HG03103 (cell line): Measurements from ENCODE around the gene LHFPL2.

Source experiments
- ATAC-seq: cut with Tn5 transposase; IDR thresholded peaks from one replicate; pipeline ENCODE4 v1.9.1; 2021; ENCODE audit warnings: low read depth; ENCODE audit not compliant: unreplicated experiment

LHFPL2 gene

DNA sequence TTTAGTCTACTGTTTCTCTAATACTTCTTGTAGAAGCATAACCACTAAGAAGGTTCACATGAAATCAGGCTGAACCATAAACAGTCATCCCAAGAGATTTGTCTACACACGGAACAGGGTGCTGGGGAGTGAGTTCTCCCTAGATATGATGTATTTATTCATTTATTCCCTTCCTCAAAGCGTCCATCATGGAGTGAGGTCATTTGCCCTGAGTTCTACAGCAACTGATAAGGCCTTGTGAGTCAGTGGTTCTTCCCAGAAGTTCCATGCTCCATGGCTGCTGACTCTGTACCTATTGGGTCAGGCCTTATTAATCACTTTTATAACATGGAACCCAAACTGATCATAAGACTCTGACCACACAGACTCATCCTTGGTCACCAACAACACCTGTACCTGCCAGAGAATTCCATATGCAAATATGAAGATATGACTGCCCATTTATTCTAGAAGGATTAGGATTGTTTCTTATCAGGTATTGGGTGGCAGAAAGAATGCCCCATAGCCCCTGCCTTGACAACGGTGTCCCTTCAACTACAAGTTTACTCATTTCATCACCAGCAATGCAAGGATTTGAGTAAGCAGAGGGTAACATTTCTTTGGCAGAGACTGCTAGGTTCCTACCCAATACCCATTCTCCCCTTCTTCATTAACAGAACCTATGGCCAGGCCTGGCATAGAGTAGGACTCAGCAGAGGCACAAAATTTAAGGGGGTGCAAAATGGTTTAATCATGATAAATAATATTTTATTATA is 118.1 kb downstream of the LHFPL2 start:
- ATAC-seq: no peak

DNA sequence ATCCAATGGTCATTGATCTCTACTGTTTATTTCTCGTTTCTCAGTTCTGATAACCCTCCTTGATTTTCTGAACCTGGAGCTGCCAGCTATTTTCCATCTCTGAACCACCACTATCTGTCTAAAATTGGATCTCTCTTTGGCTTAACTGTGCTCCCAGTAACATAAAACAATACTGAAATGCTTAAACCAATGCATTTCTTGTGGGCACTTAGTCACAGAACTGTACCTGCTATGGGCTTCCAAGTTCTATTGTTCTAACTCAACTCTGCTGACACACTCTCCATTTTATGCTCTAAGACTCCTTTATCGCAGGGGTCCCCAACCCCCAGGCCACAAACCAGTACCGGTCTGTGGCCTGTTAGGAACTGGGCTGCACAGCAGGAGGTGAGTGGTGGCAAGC is 120.6 kb downstream of the LHFPL2 start:
- ATAC-seq: no peak

DNA sequence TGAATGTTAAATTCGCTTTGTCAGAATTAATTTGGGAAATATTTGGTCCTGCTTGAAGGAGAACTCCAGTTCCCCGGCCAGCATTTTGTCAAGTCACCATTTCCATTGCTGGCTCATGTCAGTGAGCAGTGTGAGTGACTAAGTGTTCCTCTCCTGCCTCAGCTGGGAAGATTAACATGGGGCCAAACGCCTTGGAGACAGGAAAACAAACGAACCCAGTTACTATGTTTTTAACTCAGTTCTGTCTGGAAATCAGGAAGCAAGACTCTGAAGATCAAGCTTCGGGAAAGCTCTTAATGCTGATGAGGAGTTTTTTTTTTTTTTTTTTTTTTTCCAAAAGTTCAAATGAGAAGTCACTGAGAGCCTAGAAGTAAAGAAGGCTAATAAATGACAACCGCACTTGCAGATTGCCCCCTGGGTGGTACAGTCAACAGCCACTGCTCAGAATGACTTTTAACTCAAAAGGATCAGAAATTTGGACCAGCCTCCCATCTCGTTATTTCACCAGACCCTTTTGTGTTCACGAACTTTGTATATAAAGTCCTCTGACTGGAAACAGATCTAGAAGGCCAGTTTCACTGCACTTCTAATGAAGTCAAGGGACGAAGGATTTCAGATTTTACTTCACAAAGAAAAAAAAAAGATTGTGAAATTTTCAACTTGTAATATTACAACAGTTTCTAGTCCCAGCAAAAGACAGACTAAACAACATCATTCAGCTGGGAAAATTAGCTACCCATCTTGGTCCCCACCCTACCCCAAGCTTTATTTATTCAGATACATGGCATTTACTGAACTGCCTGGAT is 121.3 kb downstream of the LHFPL2 start:
- no peak for ATAC-seq

DNA sequence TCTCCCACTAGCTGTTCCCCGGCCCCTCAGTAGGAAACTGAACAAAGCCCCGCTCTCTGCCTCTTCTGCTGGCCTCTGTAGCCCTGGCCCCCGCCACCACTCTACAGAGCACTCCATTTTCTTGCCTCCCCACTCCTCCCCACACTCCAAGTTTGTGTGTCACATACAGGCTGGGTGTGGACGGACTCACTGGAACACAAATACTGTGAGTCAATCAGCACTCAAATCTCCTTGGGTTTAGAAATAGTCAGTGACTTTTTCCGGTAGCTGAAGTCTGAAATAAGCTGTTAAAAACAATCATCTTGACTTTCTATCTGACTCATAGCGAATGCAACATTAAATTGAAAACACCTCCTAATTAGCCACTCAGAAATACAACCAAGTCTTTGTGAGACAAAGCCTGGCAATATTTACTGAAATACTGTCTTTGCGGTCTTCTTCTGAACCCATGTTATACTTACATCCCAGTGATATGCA is 122.5 kb downstream of the LHFPL2 start:
- no peak for ATAC-seq

DNA sequence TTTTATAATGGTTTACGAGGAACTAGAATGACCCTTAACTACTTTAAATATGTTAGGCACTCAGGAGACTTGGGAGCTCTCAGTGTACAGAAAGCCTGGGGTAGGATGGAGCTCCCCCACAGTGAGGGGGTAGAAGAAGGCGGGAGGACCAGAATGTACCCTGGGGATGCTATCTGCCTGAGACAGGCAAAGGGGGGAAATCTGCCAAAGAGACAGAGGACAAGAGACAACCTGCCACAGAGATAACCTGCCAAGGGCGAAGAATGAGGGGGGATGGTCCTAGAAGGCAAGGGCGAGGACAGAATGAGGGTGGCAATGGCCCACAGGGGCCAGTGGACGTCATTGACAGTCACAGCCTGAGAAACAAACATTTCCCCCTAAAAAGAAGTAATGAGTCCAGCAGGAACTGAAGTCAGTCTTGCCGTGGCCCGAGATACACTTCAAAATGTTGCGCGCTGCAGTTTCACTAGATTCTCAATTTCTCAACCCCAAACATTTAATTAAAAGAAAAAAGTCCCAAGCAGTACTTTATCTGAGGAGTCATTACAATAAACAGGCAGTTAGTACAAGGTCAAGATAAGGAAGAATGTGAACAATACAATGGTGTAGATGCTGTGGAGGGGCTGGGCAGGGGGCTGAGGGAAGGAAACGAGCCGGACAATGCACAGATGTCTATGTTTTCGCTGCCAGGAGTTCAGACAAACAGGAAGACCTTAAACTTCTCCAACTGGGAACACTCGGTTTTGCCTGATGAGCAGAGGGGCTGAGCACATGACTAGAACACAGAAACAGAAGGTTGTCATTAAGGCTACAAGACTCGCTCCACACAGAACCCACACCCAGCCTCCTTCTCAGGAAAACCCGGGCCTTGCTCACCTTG is 125.0 kb downstream of the LHFPL2 start:
- no peak for ATAC-seq

DNA sequence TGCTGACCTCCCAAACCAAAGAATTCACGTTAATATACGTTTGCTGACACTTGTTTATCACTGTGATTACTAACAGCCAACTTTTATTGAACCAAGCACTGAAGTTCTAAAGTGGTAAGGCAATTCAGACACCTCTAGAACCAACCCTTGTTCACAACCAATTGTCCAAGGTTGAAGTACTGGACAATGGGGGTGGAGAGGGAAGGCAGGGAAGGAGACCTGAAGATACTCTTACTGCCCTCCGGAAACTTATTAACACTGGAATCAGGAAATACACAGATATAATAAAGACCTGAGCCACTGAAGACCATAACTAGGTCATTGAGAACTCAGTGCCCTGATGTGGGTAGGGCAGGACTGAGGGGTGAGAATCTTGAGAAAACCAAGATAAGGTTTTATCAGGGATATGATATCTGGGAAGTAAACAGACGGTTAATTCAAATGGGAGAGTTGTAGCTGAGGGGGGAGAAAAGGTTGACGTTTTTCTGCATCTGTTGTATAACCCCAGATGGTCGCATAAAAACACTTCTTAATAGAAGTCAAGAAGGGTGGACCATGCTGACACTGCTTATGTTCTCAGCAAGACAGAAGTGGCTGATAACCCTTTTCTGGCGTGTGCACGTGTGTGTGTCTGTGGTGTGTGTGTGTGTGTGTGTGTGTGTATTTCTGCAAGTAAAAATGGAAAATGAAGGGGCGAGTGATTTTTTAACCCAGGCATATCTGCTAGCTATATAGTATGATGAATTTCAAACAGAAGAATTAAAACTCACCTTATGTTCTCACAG is 125.9 kb downstream of the LHFPL2 start:
- no peak for ATAC-seq

DNA sequence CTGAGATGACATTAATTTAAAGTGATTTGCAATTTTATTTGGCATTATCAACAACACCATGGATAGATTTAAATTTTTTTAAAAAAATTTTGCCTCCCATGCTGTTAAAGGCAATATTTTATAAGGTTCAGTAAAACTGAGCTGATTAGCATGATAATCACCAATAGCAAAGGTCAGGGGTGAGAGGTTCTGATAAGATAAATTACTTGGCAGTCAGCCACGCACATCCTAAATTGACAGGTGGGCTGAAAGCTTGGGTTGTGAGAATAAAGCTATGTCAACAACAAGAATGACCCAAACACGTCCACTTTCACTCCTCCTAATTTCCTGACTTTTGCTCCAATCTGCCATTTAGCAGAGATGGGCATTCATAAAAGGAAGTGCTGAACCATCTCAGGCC is 127.1 kb downstream of the LHFPL2 start:
- ATAC-seq: no peak

DNA sequence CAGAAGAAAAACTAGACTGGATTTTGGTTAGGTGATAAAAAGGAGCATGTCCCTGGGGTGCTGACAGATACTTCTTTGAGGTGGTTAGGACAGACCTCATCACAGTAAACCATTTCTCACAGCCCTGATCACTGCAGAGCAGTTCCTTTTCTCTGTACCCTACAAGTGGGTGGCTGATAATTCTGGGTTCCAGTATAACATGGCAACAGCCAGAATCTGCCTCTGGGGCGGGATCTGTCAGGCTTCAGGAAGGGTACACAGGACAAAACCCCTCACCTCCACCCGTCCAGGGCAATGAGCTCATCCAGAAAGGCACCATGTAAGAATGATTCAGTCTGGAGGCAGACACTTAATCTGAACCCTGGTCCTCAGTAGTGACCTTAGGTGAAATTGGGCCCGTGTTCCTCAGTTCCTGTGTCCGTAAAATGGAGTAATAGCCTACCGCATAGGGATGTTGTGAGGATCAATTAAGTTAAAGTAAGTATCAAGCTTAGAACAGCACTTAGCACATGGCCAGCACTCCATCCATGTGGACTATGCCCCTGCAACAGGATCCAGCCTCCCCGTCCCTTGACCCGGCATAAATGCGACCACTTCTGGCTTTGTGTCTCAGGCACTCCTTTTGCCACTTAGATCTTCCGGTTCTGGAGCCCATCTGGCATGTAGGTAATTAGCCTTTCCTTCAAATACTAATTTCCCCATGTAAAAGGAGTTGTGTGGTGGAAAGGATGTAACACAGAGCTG is 129.2 kb downstream of the LHFPL2 start:
- ATAC-seq: no peak

DNA sequence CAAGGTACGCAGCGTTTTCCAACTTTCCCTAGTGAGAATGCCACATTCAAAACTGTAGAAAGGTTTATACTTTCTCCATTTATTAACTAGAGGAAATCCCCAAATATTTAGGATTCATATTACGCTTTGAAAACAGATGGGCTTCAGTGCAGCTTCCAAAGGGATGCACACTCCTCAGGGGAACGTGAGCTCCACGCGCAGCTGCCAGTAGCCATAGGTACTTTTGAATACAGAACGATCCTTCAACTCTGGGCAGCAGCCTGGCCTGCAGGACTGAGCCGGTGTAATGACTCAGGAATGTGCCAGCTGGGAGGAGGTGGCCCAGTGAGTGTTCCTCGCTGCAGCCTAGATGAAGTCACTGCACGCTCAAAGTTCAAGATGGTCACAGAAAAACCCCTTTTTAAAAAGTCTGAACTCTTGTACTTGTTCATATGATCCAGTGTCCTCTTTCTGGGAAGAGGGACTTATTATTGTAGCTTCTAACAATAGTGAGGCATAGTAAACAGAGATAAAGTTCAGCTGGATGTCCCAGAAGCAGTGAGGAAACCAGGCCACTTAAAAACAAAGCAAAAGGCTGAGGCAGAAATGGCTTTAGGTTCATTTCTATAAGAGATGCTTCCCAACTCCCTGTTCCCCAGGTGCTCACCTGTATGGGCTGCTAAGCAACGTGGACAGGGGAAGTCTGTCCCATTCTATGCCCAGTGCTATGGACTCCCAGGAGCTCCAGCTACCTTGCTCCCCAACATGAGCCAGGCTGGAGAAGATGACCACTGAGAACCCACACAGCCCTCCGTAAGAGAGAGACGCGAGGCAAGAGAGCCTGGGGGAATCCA is 130.0 kb downstream of the LHFPL2 start:
- ATAC-seq: no peak

DNA sequence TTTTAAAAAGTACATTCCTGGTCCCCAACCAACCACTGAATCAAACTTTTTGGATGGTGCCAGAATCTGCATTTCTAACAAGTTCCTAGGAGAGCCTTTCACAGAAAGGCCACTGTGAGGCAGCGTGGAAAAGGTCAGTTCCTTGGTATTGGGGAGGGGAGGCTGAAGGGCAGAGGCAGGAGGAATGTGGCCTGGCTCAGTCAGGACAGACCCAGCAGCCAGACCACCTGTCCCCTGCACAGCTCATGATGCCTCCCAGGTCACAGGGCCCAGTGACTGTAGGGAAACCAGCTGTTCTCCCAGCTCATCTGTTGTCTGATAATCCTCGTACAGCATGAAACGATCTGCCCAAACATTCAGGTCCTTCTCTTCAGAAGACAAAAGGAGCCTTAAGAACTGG is 132.9 kb downstream of the LHFPL2 start:
- no peak for ATAC-seq

DNA sequence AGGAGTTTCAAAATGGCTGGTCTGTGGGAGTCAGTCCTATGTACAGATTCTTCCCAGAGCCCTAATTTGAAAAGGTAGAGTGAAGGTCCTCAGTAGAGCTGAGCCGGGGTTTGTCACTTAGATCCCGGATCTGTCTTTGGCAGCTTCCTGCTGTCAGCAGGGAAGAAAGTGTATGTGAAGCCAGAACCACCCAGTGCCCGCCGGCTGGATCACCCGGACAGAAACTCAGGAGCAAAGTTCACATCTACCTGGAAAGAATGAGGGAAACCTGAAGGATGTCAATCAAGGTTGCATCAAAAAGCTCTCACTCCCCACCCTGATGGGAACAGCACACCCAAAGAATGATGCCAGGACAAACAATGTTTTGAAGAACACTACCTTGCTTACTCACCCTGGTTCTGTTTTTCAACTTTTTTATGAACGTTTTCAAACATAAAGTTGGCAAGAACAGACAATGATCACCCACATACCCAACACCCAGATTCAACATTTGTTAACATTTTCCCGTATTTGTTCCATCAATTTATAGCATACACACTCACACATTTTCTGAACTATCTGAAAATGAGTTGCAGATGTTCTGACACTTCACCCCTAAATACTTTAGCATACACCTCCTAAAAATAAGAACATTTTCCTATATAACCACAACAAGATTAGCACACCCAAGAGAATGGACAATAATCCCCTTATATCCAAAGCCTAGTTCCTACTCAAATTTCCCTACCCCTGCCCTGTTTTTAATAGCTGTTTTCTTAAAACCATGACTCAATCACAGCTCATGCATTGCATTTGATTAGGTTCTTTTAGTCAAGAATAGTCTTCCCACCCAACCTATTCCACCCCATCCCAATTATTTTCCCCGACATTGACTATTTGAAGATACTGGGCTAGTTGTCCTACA is 133.9 kb downstream of the LHFPL2 start:
- ATAC-seq: no peak

DNA sequence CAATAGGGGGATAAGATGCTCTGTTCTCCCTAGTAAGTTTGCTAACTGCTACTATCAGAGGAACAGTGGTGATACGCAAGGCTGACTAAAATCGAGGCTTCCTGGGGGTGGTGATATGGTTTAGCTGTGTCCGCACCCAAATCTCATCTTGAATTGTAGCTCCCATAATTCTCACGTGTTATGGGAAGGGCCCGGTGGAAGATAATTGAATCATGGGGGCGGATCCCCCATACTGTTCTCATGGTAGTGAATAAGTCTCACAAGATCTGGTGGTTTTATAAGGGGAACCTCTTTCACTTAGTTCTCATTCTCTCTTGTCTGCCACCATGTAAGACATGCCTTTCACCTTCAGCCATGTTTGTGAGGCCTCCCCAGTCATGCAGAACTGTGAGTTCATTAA is 135.1 kb downstream of the LHFPL2 start:
- ATAC-seq: no peak

DNA sequence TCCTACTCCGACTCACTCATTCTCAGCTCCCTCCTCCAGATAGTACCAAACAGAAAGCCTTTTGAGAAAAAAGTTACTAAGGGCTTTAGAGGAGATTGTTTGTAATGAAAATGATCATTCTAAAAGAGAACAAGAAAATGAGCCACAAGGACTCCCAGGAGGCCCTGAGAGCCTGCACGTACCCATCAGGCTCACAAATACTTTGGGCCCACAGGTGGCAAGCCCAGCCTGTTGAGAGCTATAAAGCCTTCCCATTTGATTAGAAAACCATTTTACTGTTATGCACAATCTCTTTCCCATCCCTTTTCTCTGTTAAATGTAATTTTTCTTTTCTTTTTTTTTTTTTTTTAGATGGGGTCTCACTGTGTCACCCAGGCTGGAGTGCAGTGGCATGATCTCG is 136.1 kb downstream of the LHFPL2 start:
- no peak for ATAC-seq

DNA sequence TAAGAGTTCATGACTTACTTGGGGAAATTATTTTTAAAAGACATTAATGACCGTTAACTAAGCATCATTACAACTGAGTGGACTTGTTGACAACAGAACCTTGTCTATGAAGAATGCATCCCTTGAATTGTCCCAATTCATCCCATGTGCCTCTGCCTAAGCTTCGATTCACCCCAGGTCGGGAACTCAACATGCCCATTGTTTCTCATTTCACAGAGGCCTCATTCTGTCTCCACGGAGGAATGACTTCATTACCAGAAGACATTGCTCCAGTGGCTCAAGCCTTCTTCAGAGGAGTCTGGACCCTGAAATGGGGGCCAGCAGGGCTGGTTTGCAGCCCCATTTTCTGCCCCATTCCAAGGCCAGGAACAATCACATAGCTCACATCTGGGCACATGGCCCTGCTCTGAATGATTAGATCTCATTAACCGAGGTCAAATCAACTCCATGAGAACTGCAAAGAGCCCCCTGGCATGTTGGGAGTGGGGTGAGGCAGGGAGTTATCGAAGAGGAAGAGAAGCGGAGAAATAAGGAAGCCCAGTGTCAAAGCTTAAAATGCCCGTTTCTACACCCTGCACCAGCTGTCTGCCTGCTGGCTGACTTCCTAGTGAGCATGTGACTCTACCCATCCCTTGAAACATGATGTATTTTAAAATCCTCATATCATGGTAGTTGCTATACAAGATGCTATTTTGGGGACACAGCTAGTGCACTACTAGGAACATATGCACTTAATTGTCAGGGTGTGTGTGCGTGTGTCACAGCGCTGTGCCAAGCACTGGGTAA is 137.3 kb downstream of the LHFPL2 start:
- ATAC-seq: no peak

DNA sequence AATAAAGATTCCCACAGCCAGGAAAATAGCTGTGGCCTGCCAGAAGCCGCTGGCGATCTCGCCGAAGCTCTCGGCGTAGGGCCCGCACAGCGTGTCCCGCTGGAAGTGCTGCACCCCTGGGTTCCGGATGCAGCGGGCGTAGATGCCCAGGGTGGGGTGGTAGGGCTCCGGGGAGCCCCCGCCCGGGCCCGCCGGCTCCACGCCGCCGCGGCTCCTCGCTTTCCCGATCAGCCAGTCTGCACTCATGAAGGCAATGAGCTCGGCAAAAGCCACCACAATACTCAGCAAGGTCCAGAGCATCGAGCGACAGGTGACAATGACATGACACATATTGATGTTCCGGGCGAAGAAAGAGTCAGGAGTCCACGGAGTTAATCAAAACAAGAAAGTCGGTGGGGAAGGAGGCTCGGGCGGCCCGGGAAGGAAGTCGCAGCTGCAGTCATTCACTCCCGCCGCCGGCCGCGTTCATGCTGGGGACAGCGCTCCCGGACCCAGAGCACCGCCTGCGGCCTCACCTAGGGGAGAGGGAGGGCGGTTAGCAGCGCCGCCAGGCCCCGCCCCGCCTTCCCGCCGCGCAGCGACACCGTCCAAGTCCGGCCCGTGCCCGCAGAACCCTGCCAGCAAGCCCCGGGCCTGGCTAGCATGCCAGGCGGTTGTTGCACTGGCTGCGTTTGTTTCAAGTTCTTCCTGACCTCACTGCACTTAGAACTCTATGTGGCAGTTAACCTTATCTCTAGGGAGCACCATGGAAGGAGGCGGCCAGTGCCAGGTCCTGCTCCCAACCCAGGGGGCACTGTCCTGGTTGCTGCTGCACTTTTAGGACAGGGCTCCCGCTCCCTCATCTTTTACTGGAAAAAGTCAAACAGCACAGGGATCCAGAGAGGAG is 138.4 kb downstream of the LHFPL2 start:
- peak; percentile 73 for ATAC-seq
